Measurements from ENCODE around the gene COL25A1. TPM values are rescaled to one million over a fixed set of nuclear protein-coding genes. Genes with fewer than 3 reads are reported as not detected.

COL25A1 gene
- total RNA-seq, 1 experiment from 2014 or later: 4.2 TPM

DNA sequence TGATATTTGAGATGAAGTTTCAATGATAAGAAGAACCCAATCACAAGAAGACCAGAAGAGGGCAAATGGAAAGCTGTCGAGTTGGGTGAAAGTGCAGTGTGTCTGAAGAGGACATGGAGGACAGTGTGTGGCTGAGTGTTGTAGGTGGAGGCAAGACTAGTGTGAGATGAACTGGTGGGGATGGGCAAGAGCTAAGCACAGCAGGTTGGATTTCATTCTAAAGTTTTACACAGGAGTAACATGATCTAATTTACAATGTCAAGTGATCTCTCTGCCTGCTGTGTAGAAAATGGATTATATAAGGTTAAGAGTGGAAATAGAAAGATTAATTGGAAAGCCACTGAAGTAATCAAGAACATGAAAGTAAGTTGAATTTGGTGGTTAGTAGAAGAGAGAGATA, 331.0 kb downstream of the COL25A1 start:
- Histone ChIP-seq H2BK20ac (ENCODE audit: low read depth, low read length, poor library complexity, severe bottlenecking) (no peak overlapping the region), H2AFZ (ENCODE audit: low read length) (no peak overlapping the region), H3K9me3 (ENCODE audit: control insufficient read depth, low read depth, low read length) (no peaks in the 10 kb centered on the region), H4K8ac (replicated peaks; ENCODE audit: insufficient read length, low read depth, low read length) (no peak overlapping the region), H3K4ac (ENCODE audit: low read depth, low read length) (no peak overlapping the region), H3K27ac (ENCODE audit: insufficient read length, low read depth, low read length) (no peak overlapping the region), H2AK5ac (ENCODE audit: insufficient read length, low read length) (no peak overlapping the region), H3K4me2 (ENCODE audit: insufficient read depth, insufficient read length, low read length) (no peak overlapping the region), H2BK12ac (ENCODE audit: insufficient read length, low read depth, low read length) (no peak overlapping the region), H3K23me2 (ENCODE audit: insufficient read length, low read depth, low read length, poor library complexity, severe bottlenecking) (no peaks in the 10 kb centered on the region), H3K18ac (ENCODE audit: insufficient read length, low read depth, low read length) (no peak overlapping the region), H4K91ac (ENCODE audit: insufficient read length, low read depth, low read length) (no peak overlapping the region), H4K5ac (ENCODE audit: insufficient read length, low read depth, low read length) (no peak overlapping the region), H3K14ac (ENCODE audit: insufficient read depth, low read length) (no peak overlapping the region), H2BK120ac (ENCODE audit: low read depth, low read length, poor library complexity, severe bottlenecking) (no peak overlapping the region), H3K79me1 (ENCODE audit: insufficient read depth, low read depth, low read length, poor library complexity, severe bottlenecking) (no peaks in the 10 kb centered on the region), H3T11ph (ENCODE audit: low read length) (no peak overlapping the region), H2BK5ac (ENCODE audit: insufficient read length, low read length) (no peak overlapping the region), H3K27me3 (ENCODE audit: insufficient read depth, low read length) (no peaks in the 10 kb centered on the region), H3K56ac (ENCODE audit: insufficient read length, low read depth, low read length) (no peak overlapping the region), H2BK15ac (ENCODE audit: low read depth, low read length) (no peak overlapping the region), H3K4me1 (ENCODE audit: insufficient read depth, low read length) (no peaks in the 10 kb centered on the region; the same call in 1 of the 2 replicates), H4K20me1 (ENCODE audit: control insufficient read depth, insufficient read depth, insufficient read length) (no peaks in the 10 kb centered on the region), H3K9ac (ENCODE audit: extremely low read depth, insufficient read length, low read length) (no peak overlapping the region), H3K79me2 (ENCODE audit: insufficient read depth, low read length) (no peaks in the 10 kb centered on the region), H3K23ac (ENCODE audit: insufficient read length, low read depth, low read length) (no peak overlapping the region)
- H3K27me3 Mint-ChIP-seq (ENCODE audit: low read depth): no peaks in the 10 kb centered on the region
- H3K27ac Mint-ChIP-seq: no peak overlapping the region
- no peaks in the 10 kb centered on the region for H3K4me1 Mint-ChIP-seq
- no CpG with 5 or more reads among the region's 1 CpG for WGBS (ENCODE audit: extremely low coverage, insufficient read length, low lambda C conversion rate)
- no peak for DNase-seq
- TF ChIP-seq, protein P1, sequence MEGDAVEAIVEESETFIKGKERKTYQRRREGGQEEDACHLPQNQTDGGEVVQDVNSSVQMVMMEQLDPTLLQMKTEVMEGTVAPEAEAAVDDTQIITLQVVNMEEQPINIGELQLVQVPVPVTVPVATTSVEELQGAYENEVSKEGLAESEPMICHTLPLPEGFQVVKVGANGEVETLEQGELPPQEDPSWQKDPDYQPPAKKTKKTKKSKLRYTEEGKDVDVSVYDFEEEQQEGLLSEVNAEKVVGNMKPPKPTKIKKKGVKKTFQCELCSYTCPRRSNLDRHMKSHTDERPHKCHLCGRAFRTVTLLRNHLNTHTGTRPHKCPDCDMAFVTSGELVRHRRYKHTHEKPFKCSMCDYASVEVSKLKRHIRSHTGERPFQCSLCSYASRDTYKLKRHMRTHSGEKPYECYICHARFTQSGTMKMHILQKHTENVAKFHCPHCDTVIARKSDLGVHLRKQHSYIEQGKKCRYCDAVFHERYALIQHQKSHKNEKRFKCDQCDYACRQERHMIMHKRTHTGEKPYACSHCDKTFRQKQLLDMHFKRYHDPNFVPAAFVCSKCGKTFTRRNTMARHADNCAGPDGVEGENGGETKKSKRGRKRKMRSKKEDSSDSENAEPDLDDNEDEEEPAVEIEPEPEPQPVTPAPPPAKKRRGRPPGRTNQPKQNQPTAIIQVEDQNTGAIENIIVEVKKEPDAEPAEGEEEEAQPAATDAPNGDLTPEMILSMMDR (conservative IDR thresholded peaks at IDR 0.05): no peak
- H3K4me3 Mint-ChIP-seq: no peak overlapping the region
- no peaks in the 10 kb centered on the region for H3K9me3 Mint-ChIP-seq
- H3K36me3 Mint-ChIP-seq (ENCODE audit: insufficient read depth in 1 of 3, low read depth in 3 of 3): no peaks in the 10 kb centered on the region
